Smooth muscle cell (in vitro differentiated cells): ENCODE measurements around the gene SULT6B1. TPM values are rescaled to one million over a fixed set of nuclear protein-coding genes. Genes with fewer than 3 reads are reported as not detected.
"Not testable (repeated sequence)": the region's sequence is repeated elsewhere in the genome, so short reads cannot be mapped to it uniquely, and the experiment has no call there.

Source experiments
- DNase-seq: peaks from one replicate; lab custom pipeline; 2025; ENCODE audit not compliant: unreplicated experiment; lab: John Stamatoyannopoulos, UW
- H2AFZ ChIP-seq: fragments of 200-600 bp; sonication (generic); 2 replicates; pipeline ENCODE4 v1.6.0; 2016; ENCODE audit warnings: antibody characterized with exemption, low read depth, mild to moderate bottlenecking
- H3F3A ChIP-seq: fragments of 200-600 bp; sonication (generic); 2 replicates; pipeline ENCODE4 v1.6.0; 2017; ENCODE audit warnings: antibody characterized with exemption, low read depth
- H3K27ac ChIP-seq: fragments of 200-600 bp; sonication (generic); 2 replicates; pipeline ENCODE4 v1.5.1; 2016; ENCODE audit warnings: low read depth, mild to moderate bottlenecking
- H3K27me3 ChIP-seq: fragments of 200-600 bp; sonication (generic); 2 replicates; pipeline ENCODE4 v1.6.1; 2016; ENCODE audit warnings: low read depth, mild to moderate bottlenecking
- H3K36me3 ChIP-seq: fragments of 200-600 bp; sonication (generic); 2 replicates; pipeline ENCODE4 v1.5.1; 2016; ENCODE audit warnings: low read depth
- H3K4me1 ChIP-seq: fragments of 200-600 bp; sonication (generic); 2 replicates; pipeline ENCODE4 v1.5.1; 2016; ENCODE audit warnings: low read depth
- H3K4me2 ChIP-seq: fragments of 200-600 bp; sonication (generic); 2 replicates; pipeline ENCODE4 v1.6.0; 2016; ENCODE audit warnings: mild to moderate bottlenecking
- H3K4me3 ChIP-seq: fragments of 200-600 bp; sonication (generic); 2 replicates; pipeline ENCODE4 v1.5.1; 2016; ENCODE audit warnings: mild to moderate bottlenecking
- H3K79me2 ChIP-seq: fragments of 200-600 bp; sonication (generic); 2 replicates; pipeline ENCODE4 v1.6.0; 2016; ENCODE audit warnings: low read depth, mild to moderate bottlenecking
- H3K9ac ChIP-seq: fragments of 200-600 bp; sonication (generic); 2 replicates; pipeline ENCODE4 v1.6.0; 2016; ENCODE audit warnings: low read depth
- H3K9me3 ChIP-seq: fragments of 200-600 bp; sonication (generic); replicated peaks from 2 replicates; pipeline ENCODE4 v1.5.1; 2016; ENCODE audit warnings: low read depth
- H4K20me1 ChIP-seq: fragments of 200-600 bp; sonication (generic); 2 replicates; pipeline ENCODE4 v1.6.0; 2016; ENCODE audit warnings: low read depth
- CTCF ChIP-seq: fragments of 200-600 bp; sonication (generic); IDR thresholded peaks from 2 replicates; pipeline ENCODE4 v1.5.1; 2017; ENCODE audit warnings: borderline replicate concordance, mild to moderate bottlenecking, antibody characterized with exemption; ENCODE audit not compliant: insufficient read depth, poor library complexity, severe bottlenecking
- WGBS: methylation state at CpG from one replicate; pipeline ENCODE4 v1.1.7; 2016; ENCODE audit warnings: low lambda C conversion rate; 5-methylcytosine and 5-hydroxymethylcytosine counted together
- polyA plus RNA-seq: library from polyadenylated mRNA; unstranded; fragments of >200 nt; fragmentation: Nextera tagmentation; extraction: Ambion mirVana; gene quantifications from 2 replicates; pipeline ENCODE4 v1.2.1, GENCODE V29; 2016
- total RNA-seq: library from RNA; depleted of rRNA; stranded (reverse); fragments of >200 nt; gene quantifications from 2 replicates; pipeline ENCODE4 v1.2.3, GENCODE V29; 2014

The SULT6B1 gene
- total and polyA plus RNA-seq, 2 experiments from 2014 or later = not detected

GRCh38 chr2:37211939-37212338 is 23.5 kb upstream of the SULT6B1 start:
- Histone ChIP-seq H3K27me3 (no peaks in the 10 kb centered on the region), H3K27ac (peak overlapping the region; percentile 44), H3K4me3 (no peak overlapping the region), H3K36me3 (peaks cover 23% of the 10 kb centered on the region), H2AFZ (no peak overlapping the region), H4K20me1 (peaks cover 6% of the 10 kb centered on the region), H3K4me1 (no peaks in the 10 kb centered on the region), H3K9me3 (peaks cover 3% of the 10 kb centered on the region), H3K9ac (no peak overlapping the region), H3F3A (no peaks in the 10 kb centered on the region), H3K4me2 (no peak overlapping the region), H3K79me2 (peaks cover 15% of the 10 kb centered on the region)
- WGBS = 88% methylated on average over 3 of the region's 3 CpGs
- no peak for TF ChIP-seq CTCF
- DNase-seq = no peak

GRCh38 chr2:37211212-37211611 is 22.7 kb upstream of the SULT6B1 start:
- no peaks in the 10 kb centered on the region for H3K27me3 ChIP-seq
- peaks cover 3% of the 10 kb centered on the region for H3K9me3 ChIP-seq
- no peaks in the 10 kb centered on the region for H3F3A ChIP-seq
- TF ChIP-seq CTCF = no peak
- H3K9ac ChIP-seq = no peak overlapping the region
- H3K79me2 ChIP-seq = peaks cover 22% of the 10 kb centered on the region
- H3K4me3 ChIP-seq = no peak overlapping the region
- DNase-seq = no peak
- peaks cover 6% of the 10 kb centered on the region for H4K20me1 ChIP-seq
- no peaks in the 10 kb centered on the region for H3K4me1 ChIP-seq
- H2AFZ ChIP-seq = no peak overlapping the region
- H3K27ac ChIP-seq = peak overlapping the region; percentile 44
- H3K4me2 ChIP-seq = no peak overlapping the region
- H3K36me3 ChIP-seq = peaks cover 26% of the 10 kb centered on the region

GRCh38 chr2:37206760-37207159 is 18.3 kb upstream of the SULT6B1 start:
- Histone ChIP-seq H3K36me3 (peaks cover 20% of the 10 kb centered on the region), H3K79me2 (peaks cover 43% of the 10 kb centered on the region)
- not testable (repeated sequence) for DNase-seq, H3K27ac ChIP-seq, H3K4me2 ChIP-seq, H3F3A ChIP-seq, H2AFZ ChIP-seq, H3K27me3 ChIP-seq, H4K20me1 ChIP-seq, H3K9me3 ChIP-seq, H3K9ac ChIP-seq, H3K4me1 ChIP-seq, H3K4me3 ChIP-seq
- WGBS = 96% methylated on average over 2 of the region's 2 CpGs

- no peak for DNase-seq
- Histone ChIP-seq H3K9ac (no peak overlapping the region), H4K20me1 (peaks cover 6% of the 10 kb centered on the region), H3K79me2 (peaks cover 43% of the 10 kb centered on the region), H2AFZ (no peak overlapping the region), H3K9me3 (peaks cover 3% of the 10 kb centered on the region), H3K4me2 (no peak overlapping the region), H3K27ac (no peak overlapping the region), H3K36me3 (peaks cover 17% of the 10 kb centered on the region), H3F3A (no peaks in the 10 kb centered on the region), H3K4me3 (no peak overlapping the region), H3K4me1 (peaks cover 8% of the 10 kb centered on the region), H3K27me3 (no peaks in the 10 kb centered on the region)
- WGBS = 72% methylated on average over 5 of the region's 5 CpGs
- no peak for TF ChIP-seq CTCF
Measured at GRCh38 chr2:37205689-37206341, 17.3 kb upstream of the SULT6B1 start.

GRCh38 chr2:37205071-37205661 is 16.7 kb upstream of the SULT6B1 start:
- not testable (repeated sequence) for H3K4me2 ChIP-seq, H3K27ac ChIP-seq, H3K27me3 ChIP-seq, H3K4me3 ChIP-seq, DNase-seq, H4K20me1 ChIP-seq, H2AFZ ChIP-seq, H3K9me3 ChIP-seq, H3K4me1 ChIP-seq, H3K9ac ChIP-seq, H3F3A ChIP-seq
- 75% methylated on average over 8 of the region's 8 CpGs for WGBS
- peaks cover 14% of the 10 kb centered on the region for H3K36me3 ChIP-seq
- peaks cover 43% of the 10 kb centered on the region for H3K79me2 ChIP-seq
